CD14-positive monocyte (primary cell): Measurements from ENCODE around the gene PCDHGB6. TPM values are rescaled to one million over a fixed set of nuclear protein-coding genes. Genes with fewer than 3 reads are reported as not detected.
"Not testable (repeated sequence)": the region's sequence is repeated elsewhere in the genome, so short reads cannot be mapped to it uniquely, and the experiment has no call there.

Experiments
- DNase-seq, 3 donors: peaks; one replicate each; pipeline ENCODE4 v3.0.0-alpha.2; 2011 to 2022
- H2AFZ ChIP-seq: 2 replicates; pipeline ENCODE4 v1.6.0; 2012; ENCODE audit warnings: mild to moderate bottlenecking, low read depth, low read length, inconsistent platforms; ENCODE audit not compliant: insufficient read depth, poor library complexity, severe bottlenecking
- H3K27ac ChIP-seq, 2 donors: 1 replicate in 1 of 2; 2 replicates in 1 of 2; pipeline ENCODE4 v1.5.1; 2012 to 2013; ENCODE audit warnings: low read length in 2 of 2, control low read depth in 1 of 2, inconsistent platforms in 1 of 2, low read depth in 1 of 2, mild to moderate bottlenecking in 1 of 2
- H3K27me3 ChIP-seq, 2 donors: one replicate each; pipeline versions ENCODE4 v1.6.0 to v1.6.1; 2011 to 2013; ENCODE audit warnings: low read length in 2 of 2; ENCODE audit not compliant: control insufficient read depth in 2 of 2, insufficient read depth in 2 of 2
- H3K36me3 ChIP-seq, 2 donors: replicated peaks in 1 of 2; 1 replicate in 1 of 2; 2 replicates in 1 of 2; pipeline versions ENCODE4 v1.5.1 to v1.6.1; 2012 to 2013; ENCODE audit warnings: low read length in 2 of 2, control low read depth in 1 of 2, inconsistent platforms in 1 of 2, mild to moderate bottlenecking in 1 of 2; ENCODE audit not compliant: insufficient read depth in 2 of 2, control insufficient read depth in 1 of 2
- H3K4me1 ChIP-seq, 2 donors: 1 replicate in 1 of 2; 2 replicates in 1 of 2; pipeline versions ENCODE4 v1.5.1 to v1.6.1; 2012 to 2013; ENCODE audit warnings: low read length in 2 of 2, control low read depth in 1 of 2, inconsistent platforms in 1 of 2, mild to moderate bottlenecking in 1 of 2, moderate library complexity in 1 of 2; ENCODE audit not compliant: insufficient read depth in 2 of 2, control insufficient read depth in 1 of 2
- H3K4me2 ChIP-seq: replicated peaks from 2 replicates; pipeline ENCODE3; 2012; ENCODE audit warnings: low read length, moderate library complexity, mild to moderate bottlenecking; ENCODE audit not compliant: poor library complexity, severe bottlenecking; ENCODE audit errors: extremely low read depth
- H3K4me3 ChIP-seq, 3 experiments: fragments of 200-600 bp in 1 of 3; sonication (generic) in 1 of 3; replicated peaks in 1 of 3; 1 replicate in 2 of 3; 2 replicates in 1 of 3; pipeline ENCODE4 v1.5.1; 2011 to 2013; ENCODE audit warnings: low read length in 3 of 3, mild to moderate bottlenecking in 3 of 3, control low read depth in 2 of 3, low read depth in 2 of 3, inconsistent platforms in 1 of 3, moderate library complexity in 1 of 3
- H3K79me2 ChIP-seq: 2 replicates; pipeline ENCODE4 v1.6.0; 2012; ENCODE audit warnings: mild to moderate bottlenecking, control low read depth, inconsistent platforms, low read length, moderate library complexity; ENCODE audit not compliant: insufficient read depth
- H3K9ac ChIP-seq: 2 replicates; pipeline ENCODE4 v1.6.0; 2017; ENCODE audit warnings: low read length, mild to moderate bottlenecking; ENCODE audit not compliant: insufficient read depth, poor library complexity, severe bottlenecking
- H3K9me3 ChIP-seq, 2 donors: replicated peaks in 1 of 2; 1 replicate in 1 of 2; 2 replicates in 1 of 2; pipeline versions ENCODE4 v1.5.1 to v1.6.1; 2012 to 2013; ENCODE audit warnings: low read length in 2 of 2, control low read depth in 1 of 2; ENCODE audit not compliant: control insufficient read depth in 1 of 2, insufficient read depth in 1 of 2
- H4K20me1 ChIP-seq: 2 replicates; pipeline ENCODE4 v1.6.0; 2012; ENCODE audit warnings: mild to moderate bottlenecking, low read length, control low read depth, moderate library complexity; ENCODE audit not compliant: insufficient read depth
- H3K27ac Mint-ChIP-seq, 7 donors: one replicate each; pipeline ENCODE4 v1.8.0; 2020; ENCODE audit warnings: mild to moderate bottlenecking in 7 of 7, mixed read lengths in 7 of 7, moderate library complexity in 6 of 7, inconsistent platforms in 2 of 7
- H3K27me3 Mint-ChIP-seq, 3 donors: one replicate each; pipeline ENCODE4 v1.8.0; 2021 to 2022; ENCODE audit warnings: low read depth in 3 of 3, mild to moderate bottlenecking in 3 of 3, mixed read lengths in 3 of 3, moderate library complexity in 3 of 3, inconsistent platforms in 1 of 3
- H3K36me3 Mint-ChIP-seq, 2 donors: one replicate each; pipeline ENCODE4 v1.8.0; 2020; ENCODE audit warnings: mixed read lengths in 2 of 2, inconsistent platforms in 1 of 2, mild to moderate bottlenecking in 1 of 2
- H3K4me1 Mint-ChIP-seq: one replicate; pipeline ENCODE4 v1.8.0; 2020; ENCODE audit warnings: mild to moderate bottlenecking, mixed read lengths
- H3K4me3 Mint-ChIP-seq, 2 donors: one replicate each; pipeline ENCODE4 v1.8.0; 2020; ENCODE audit warnings: mild to moderate bottlenecking in 2 of 2, mixed read lengths in 2 of 2, moderate library complexity in 1 of 2
- H3K9me3 Mint-ChIP-seq, 7 donors: one replicate each; pipeline ENCODE4 v1.8.0; 2020 to 2022; ENCODE audit warnings: mixed read lengths in 7 of 7, mild to moderate bottlenecking in 6 of 7, moderate library complexity in 6 of 7, inconsistent platforms in 2 of 7
- WGBS: methylation state at CpG from one replicate; pipeline ENCODE4 v1.1.5; 2013; ENCODE audit warnings: missing lambda C conversion rate; ENCODE audit not compliant: insufficient coverage; 5-methylcytosine and 5-hydroxymethylcytosine counted together
- intact Hi-C, 2 donors: fragments of 100-400 bp; cut with micrococcal nuclease; formaldehyde crosslinking; loops; one replicate each; pipeline versions ENCODE4 v1.15.0 to v1.15.1; 2023
- polyA plus RNA-seq, 3 donors: library from polyadenylated mRNA; depleted of rRNA in 1 of 3; unstranded in 2 of 3; stranded (reverse) in 1 of 3; fragments of 300-500 nt in 2 of 3; fragments of >200 nt in 1 of 3; fragmentation: Illumina TruSeq in 2 of 3; gene quantifications; 1 replicate in 2 of 3; 2 replicates in 1 of 3; pipeline ENCODE4 v1.2.3, GENCODE V29; 2012 to 2021
- TF ChIP-seq, protein P1 (sequence below): fragments of 200-600 bp; IDR thresholded peaks from one replicate; pipeline ENCODE4 v1.8.0; 2022; ENCODE audit warnings: antibody characterized with exemption, mild to moderate bottlenecking

The PCDHGB6 gene
- polyA plus RNA-seq, 3 donors, result 0.01 to 0.06 TPM; not detected in 1

DNA sequence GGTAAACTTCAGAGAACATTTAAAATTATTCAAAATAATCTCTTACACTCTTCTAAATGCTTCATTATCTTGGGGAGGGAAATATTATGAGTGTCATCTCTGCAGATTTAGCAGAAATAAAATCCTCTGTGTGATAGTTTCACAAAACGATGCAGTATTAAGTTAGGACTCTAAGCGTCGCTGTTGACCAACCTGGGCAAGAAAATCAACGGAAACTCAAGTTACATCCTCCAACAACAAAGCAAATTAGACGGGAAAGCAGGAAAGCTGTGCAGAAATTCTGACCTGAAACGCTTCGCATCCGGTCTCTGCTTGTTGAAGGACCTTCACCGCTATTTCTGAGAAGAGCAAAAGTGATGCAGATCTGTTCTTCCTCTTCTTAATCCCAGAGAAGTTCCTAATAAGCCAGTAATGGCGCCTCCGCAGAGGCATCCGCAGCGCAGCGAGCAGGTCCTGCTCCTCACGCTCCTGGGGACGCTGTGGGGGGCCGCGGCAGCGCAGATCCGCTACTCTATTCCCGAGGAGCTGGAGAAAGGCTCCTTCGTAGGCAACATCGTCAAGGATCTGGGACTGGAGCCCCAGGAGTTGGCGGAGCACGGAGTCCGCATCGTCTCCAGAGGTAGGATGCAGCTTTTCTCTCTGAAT is 34.0 kb upstream of the PCDHGB6 start, which contains the start of gene PCDHGA6:
PCDHGA6 (plus strand) TSS at position 219 of the 645 bp plus-strand sequence; CDS start at position 412, 193 bp downstream.
- H3K36me3 Mint-ChIP-seq, result peaks cover 6 to 11% of the 10 kb centered on the region in 2 donors
- Histone ChIP-seq H3K4me3 (no peak within 1 kb of the TSS), H3K9ac (no peak within 1 kb of the TSS), H3K79me2 (no peaks in the 10 kb centered on the region), H3K9me3 (peaks cover 64 to 73% of the 10 kb centered on the region in 2 donors), H4K20me1 (no peaks in the 10 kb centered on the region), H3K27ac (no peak within 1 kb of the TSS), H2AFZ (no peak within 1 kb of the TSS), H3K36me3 (no peaks in the 10 kb centered on the region), H3K4me2 (no peak within 1 kb of the TSS), H3K4me1 (no peaks in the 10 kb centered on the region), H3K27me3 (peaks cover 35 to 88% of the 10 kb centered on the region in 2 donors)
- peaks cover 8% of the 10 kb centered on the region for H3K4me1 Mint-ChIP-seq
- H3K27ac Mint-ChIP-seq, result no peak within 1 kb of the TSS
- H3K27me3 Mint-ChIP-seq, result peaks cover 39 to 75% (median 64%) of the 10 kb centered on the region in 3 donors
- no peak for DNase-seq
- WGBS, result 29% methylated on average over 26 of the region's 27 CpGs
- TF ChIP-seq, protein P1, sequence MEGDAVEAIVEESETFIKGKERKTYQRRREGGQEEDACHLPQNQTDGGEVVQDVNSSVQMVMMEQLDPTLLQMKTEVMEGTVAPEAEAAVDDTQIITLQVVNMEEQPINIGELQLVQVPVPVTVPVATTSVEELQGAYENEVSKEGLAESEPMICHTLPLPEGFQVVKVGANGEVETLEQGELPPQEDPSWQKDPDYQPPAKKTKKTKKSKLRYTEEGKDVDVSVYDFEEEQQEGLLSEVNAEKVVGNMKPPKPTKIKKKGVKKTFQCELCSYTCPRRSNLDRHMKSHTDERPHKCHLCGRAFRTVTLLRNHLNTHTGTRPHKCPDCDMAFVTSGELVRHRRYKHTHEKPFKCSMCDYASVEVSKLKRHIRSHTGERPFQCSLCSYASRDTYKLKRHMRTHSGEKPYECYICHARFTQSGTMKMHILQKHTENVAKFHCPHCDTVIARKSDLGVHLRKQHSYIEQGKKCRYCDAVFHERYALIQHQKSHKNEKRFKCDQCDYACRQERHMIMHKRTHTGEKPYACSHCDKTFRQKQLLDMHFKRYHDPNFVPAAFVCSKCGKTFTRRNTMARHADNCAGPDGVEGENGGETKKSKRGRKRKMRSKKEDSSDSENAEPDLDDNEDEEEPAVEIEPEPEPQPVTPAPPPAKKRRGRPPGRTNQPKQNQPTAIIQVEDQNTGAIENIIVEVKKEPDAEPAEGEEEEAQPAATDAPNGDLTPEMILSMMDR, result peak; percentile 17
- intact Hi-C loops, result no loop called here
- peaks cover 42 to 85% (median 73%) of the 10 kb centered on the region in 7 donors for H3K9me3 Mint-ChIP-seq
- peak within 1 kb of the TSS in 1 of 2 donors; percentile 60 for H3K4me3 Mint-ChIP-seq

GRCh38 chr5:141374627-141375026 is 33.2 kb upstream of the PCDHGB6 start:
- no peak for DNase-seq
- no peaks in the 10 kb centered on the region for H3K4me1 ChIP-seq
- WGBS, result 65% methylated on average over 11 of the region's 14 CpGs
- Mint-ChIP-seq H3K4me1 (peaks cover 8% of the 10 kb centered on the region), H3K36me3 (peaks cover 6 to 11% of the 10 kb centered on the region in 2 donors), H3K27ac (no peak overlapping the region), H3K9me3 (peaks cover 42 to 83% (median 73%) of the 10 kb centered on the region in 7 donors), H3K4me3 (peak overlapping the region in 1 of 2 donors; percentile 57), H3K27me3 (peaks cover 37 to 70% (median 58%) of the 10 kb centered on the region in 3 donors)
- no peaks in the 10 kb centered on the region for H3K36me3 ChIP-seq
- TF ChIP-seq, protein P1, result no peak
- H3K27ac ChIP-seq, result no peak overlapping the region
- no peak overlapping the region for H2AFZ ChIP-seq
- H3K27me3 ChIP-seq, result peaks cover 31 to 82% of the 10 kb centered on the region in 2 donors
- no peak overlapping the region for H3K4me3 ChIP-seq
- no peak overlapping the region for H3K9ac ChIP-seq
- H3K4me2 ChIP-seq, result no peak overlapping the region
- no peaks in the 10 kb centered on the region for H3K79me2 ChIP-seq
- H3K9me3 ChIP-seq, result peaks cover 64 to 73% of the 10 kb centered on the region in 2 donors
- intact Hi-C loops, result no loop called here
- H4K20me1 ChIP-seq, result no peaks in the 10 kb centered on the region

- H3K4me1 ChIP-seq, H3K79me2 ChIP-seq, H3K4me1 Mint-ChIP-seq, H3K9ac ChIP-seq, H3K4me3 ChIP-seq, H3K27ac ChIP-seq, intact Hi-C loops, H4K20me1 ChIP-seq, H3K27ac Mint-ChIP-seq, H3K36me3 ChIP-seq, DNase-seq, H3K4me2 ChIP-seq, H2AFZ ChIP-seq: not testable (repeated sequence)
- Mint-ChIP-seq H3K9me3 (peaks cover 38 to 78% (median 69%) of the 10 kb centered on the region in 7 donors), H3K4me3 (peak overlapping the region in 1 of 2 donors; percentile 63), H3K27me3 (peaks cover 34 to 67% (median 48%) of the 10 kb centered on the region in 3 donors), H3K36me3 (peaks cover 6 to 11% of the 10 kb centered on the region in 2 donors)
- H3K9me3 ChIP-seq, result peaks cover 57 to 67% of the 10 kb centered on the region in 2 donors
- H3K27me3 ChIP-seq, result peaks cover 29 to 77% of the 10 kb centered on the region in 2 donors
- WGBS, result 49% methylated on average over 23 of the region's 48 CpGs
Observed at GRCh38 chr5:141375444-141376155, 32.2 kb upstream of the PCDHGB6 start.
